ENCODE measurements around the gene MTHFSD. TPM values are rescaled to one million over a fixed set of nuclear protein-coding genes. Genes with fewer than 3 reads are reported as not detected.

The MTHFSD gene
- polyA plus RNA-seq, 1 donor (not counting 4 experiments of a cell fraction or from before 2014, with no cell fraction given), result 14.7 TPM

DNA sequence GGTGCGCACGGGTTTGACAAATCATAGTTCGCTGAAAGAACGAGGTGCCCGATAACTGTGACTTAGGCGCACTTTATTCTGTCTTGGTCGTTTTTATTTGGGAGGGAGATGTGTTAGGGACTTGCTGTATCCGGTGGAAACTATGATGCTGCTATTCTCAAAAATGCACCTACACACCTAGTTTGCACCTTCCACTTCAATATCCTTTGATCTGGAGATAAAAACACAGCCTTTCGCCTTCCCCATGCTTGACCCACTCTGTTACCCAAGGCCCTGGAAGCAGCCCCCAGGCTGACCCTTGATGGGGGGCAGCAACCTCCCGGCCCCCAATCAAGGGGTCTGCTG lies 59.7 kb downstream of the MTHFSD start:
- no peak overlapping the region for H3K27ac ChIP-seq (ENCODE audit: control insufficient read depth, insufficient read depth, low read length)
- H3K9me1 ChIP-seq (ENCODE audit: control insufficient read depth, extremely low read depth, insufficient read depth, low read length), result no peaks in the 10 kb centered on the region
- peaks cover 93% of the 10 kb centered on the region for H3K27me3 ChIP-seq (ENCODE audit: control insufficient read depth, extremely low read depth, insufficient read depth, low read length)
- no peak for FAIRE-seq
- H3K4me2 ChIP-seq (ENCODE audit: control insufficient read depth, extremely low read depth, insufficient read depth, low read depth, low read length), result no peak overlapping the region
- no peak overlapping the region for H3K9ac ChIP-seq (ENCODE audit: control insufficient read depth, extremely low read depth, insufficient read depth, low read length)
- H3K4me3 ChIP-seq (ENCODE audit: control insufficient read depth in 2 of 3, extremely low read depth in 1 of 3, insufficient read depth in 2 of 3, low read depth in 1 of 3, low read length in 3 of 3), result no peak overlapping the region
- H2AFZ ChIP-seq (ENCODE audit: control insufficient read depth, low read length), result no peak overlapping the region
- TF ChIP-seq, protein P1, sequence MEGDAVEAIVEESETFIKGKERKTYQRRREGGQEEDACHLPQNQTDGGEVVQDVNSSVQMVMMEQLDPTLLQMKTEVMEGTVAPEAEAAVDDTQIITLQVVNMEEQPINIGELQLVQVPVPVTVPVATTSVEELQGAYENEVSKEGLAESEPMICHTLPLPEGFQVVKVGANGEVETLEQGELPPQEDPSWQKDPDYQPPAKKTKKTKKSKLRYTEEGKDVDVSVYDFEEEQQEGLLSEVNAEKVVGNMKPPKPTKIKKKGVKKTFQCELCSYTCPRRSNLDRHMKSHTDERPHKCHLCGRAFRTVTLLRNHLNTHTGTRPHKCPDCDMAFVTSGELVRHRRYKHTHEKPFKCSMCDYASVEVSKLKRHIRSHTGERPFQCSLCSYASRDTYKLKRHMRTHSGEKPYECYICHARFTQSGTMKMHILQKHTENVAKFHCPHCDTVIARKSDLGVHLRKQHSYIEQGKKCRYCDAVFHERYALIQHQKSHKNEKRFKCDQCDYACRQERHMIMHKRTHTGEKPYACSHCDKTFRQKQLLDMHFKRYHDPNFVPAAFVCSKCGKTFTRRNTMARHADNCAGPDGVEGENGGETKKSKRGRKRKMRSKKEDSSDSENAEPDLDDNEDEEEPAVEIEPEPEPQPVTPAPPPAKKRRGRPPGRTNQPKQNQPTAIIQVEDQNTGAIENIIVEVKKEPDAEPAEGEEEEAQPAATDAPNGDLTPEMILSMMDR (optimal IDR thresholded peaks at IDR 0.05 in 1 of 3, IDR thresholded peaks at IDR 0.05 in 1 of 3, conservative IDR thresholded peaks at IDR 0.05 in 1 of 3; ENCODE audit: extremely low read depth in 1 of 3, insufficient read depth in 2 of 3, low read length in 3 of 3), result no peak
- no peak for TF ChIP-seq EZH2 (IDR thresholded peaks at IDR 0.05; ENCODE audit: low read length)
- no peak for DNase-seq (ENCODE audit: low read depth, low spot score)
- H3K4me1 ChIP-seq (ENCODE audit: control insufficient read depth, extremely low read depth, insufficient read depth, low read length), result no peaks in the 10 kb centered on the region
- dilution Hi-C loops (cut with MboI; ENCODE audit: extremely low pct_ligation_motif_present, low sequenced_read_pairs), result no loop called here
- no peaks in the 10 kb centered on the region for H3K9me3 ChIP-seq (ENCODE audit: control insufficient read depth, low read depth, low read length)
- no peaks in the 10 kb centered on the region for H3K79me2 ChIP-seq (ENCODE audit: control insufficient read depth, insufficient read depth, low read length)
- no peaks in the 10 kb centered on the region for H3K36me3 ChIP-seq (ENCODE audit: control insufficient read depth in 2 of 2, extremely low read depth in 1 of 2, insufficient read depth in 2 of 2, low read length in 2 of 2)
- no peaks in the 10 kb centered on the region for H4K20me1 ChIP-seq (ENCODE audit: control insufficient read depth, extremely low read depth, insufficient read depth, low read length)

DNA sequence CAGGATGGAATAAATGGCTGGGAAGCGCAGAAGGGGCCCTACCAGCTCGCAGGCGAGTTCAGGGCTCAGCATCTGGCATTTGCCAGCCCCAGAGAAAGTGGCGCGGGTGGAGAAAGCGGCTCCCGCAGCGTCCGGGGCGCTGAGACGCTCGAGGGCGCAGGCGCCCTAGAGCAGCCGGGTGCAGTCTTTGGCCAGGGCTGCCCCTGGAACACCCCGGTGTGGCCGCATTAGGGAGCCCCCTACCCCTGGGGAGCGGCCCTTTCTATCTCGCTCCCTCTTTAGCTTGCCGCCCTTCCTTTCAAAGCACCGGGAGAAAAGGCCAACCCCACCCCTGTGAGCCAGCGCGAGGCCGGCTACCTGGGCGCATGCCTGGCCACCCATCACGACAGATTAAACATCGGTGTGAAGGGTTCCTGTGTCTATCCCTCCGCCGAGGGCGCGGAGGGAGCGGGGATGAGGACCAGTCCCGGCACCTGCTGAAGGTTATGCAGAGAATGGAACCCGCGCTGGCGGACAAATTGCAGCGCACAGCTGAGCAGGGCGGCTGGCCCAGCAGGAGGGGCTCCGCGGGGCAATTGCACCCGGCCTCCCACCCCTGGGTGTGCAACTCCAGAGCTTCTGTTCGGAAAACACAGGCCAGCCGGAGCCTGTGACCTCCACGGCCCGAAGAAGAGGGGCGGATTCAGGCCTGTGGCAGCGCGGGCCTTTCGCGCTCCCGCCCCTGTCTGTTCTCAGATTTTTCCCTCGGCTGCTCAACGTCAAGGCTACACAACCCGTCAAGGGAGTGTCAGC lies 60.3 kb downstream of the MTHFSD start:
- Histone ChIP-seq H2AFZ (ENCODE audit: control insufficient read depth, low read length) (no peak overlapping the region), H3K27me3 (ENCODE audit: control insufficient read depth, extremely low read depth, insufficient read depth, low read length) (peaks cover 87% of the 10 kb centered on the region), H4K20me1 (ENCODE audit: control insufficient read depth, extremely low read depth, insufficient read depth, low read length) (no peaks in the 10 kb centered on the region), H3K4me2 (ENCODE audit: control insufficient read depth, extremely low read depth, insufficient read depth, low read depth, low read length) (no peak overlapping the region), H3K4me3 (ENCODE audit: control insufficient read depth in 2 of 3, extremely low read depth in 1 of 3, insufficient read depth in 2 of 3, low read depth in 1 of 3, low read length in 3 of 3) (no peak overlapping the region), H3K9ac (ENCODE audit: control insufficient read depth, extremely low read depth, insufficient read depth, low read length) (no peak overlapping the region), H3K36me3 (ENCODE audit: control insufficient read depth in 2 of 2, extremely low read depth in 1 of 2, insufficient read depth in 2 of 2, low read length in 2 of 2) (no peaks in the 10 kb centered on the region), H3K9me3 (ENCODE audit: control insufficient read depth, low read depth, low read length) (no peaks in the 10 kb centered on the region), H3K79me2 (ENCODE audit: control insufficient read depth, insufficient read depth, low read length) (no peaks in the 10 kb centered on the region), H3K9me1 (ENCODE audit: control insufficient read depth, extremely low read depth, insufficient read depth, low read length) (no peaks in the 10 kb centered on the region), H3K4me1 (ENCODE audit: control insufficient read depth, extremely low read depth, insufficient read depth, low read length) (no peaks in the 10 kb centered on the region), H3K27ac (ENCODE audit: control insufficient read depth, insufficient read depth, low read length) (no peak overlapping the region)
- no peak for DNase-seq (ENCODE audit: low read depth, low spot score)
- dilution Hi-C loops (cut with MboI; ENCODE audit: extremely low pct_ligation_motif_present, low sequenced_read_pairs), result no loop called here
- TF ChIP-seq, protein P1 (optimal IDR thresholded peaks at IDR 0.05 in 1 of 3, IDR thresholded peaks at IDR 0.05 in 1 of 3, conservative IDR thresholded peaks at IDR 0.05 in 1 of 3; ENCODE audit: extremely low read depth in 1 of 3, insufficient read depth in 2 of 3, low read length in 3 of 3), result no peak
- TF ChIP-seq EZH2 (IDR thresholded peaks at IDR 0.05; ENCODE audit: low read length), result no peak
- no peak for FAIRE-seq
